Activated CD4-positive, alpha-beta T cell treated with anti-CD3 and anti-CD28 coated beads, Interleukin-2, amount 10 ng/mL, durations not matched to agents 24 days and 14 days (primary cell): ENCODE results near the gene MRPS10. TPM values are rescaled to one million over a fixed set of nuclear protein-coding genes. Genes with fewer than 3 reads are reported as not detected.

Source experiments
- DNase-seq: peaks from one replicate; pipeline ENCODE4 v3.0.0; 2022
- H3K27ac Mint-ChIP-seq: one replicate; pipeline ENCODE4 v1.8.0; 2022; ENCODE audit warnings: mild to moderate bottlenecking, mixed read lengths
- H3K27me3 Mint-ChIP-seq: one replicate; pipeline ENCODE4 v1.8.0; 2022; ENCODE audit warnings: mixed read lengths
- H3K36me3 Mint-ChIP-seq: one replicate; pipeline ENCODE4 v1.8.0; 2022; ENCODE audit warnings: low read depth, mild to moderate bottlenecking, mixed read lengths
- H3K4me1 Mint-ChIP-seq: one replicate; pipeline ENCODE4 v1.8.0; 2021; ENCODE audit warnings: mixed read lengths
- H3K4me3 Mint-ChIP-seq: one replicate; pipeline ENCODE4 v1.8.0; 2022; ENCODE audit warnings: mild to moderate bottlenecking, moderate library complexity, mixed read lengths
- H3K9me3 Mint-ChIP-seq: one replicate; pipeline ENCODE4 v1.8.0; 2021; ENCODE audit warnings: mixed read lengths
- intact Hi-C: fragments of 100-400 bp; cut with micrococcal nuclease; formaldehyde crosslinking; loops from one replicate; pipeline ENCODE4 v1.15.1; 2023
- total RNA-seq: library from RNA; stranded (reverse); gene quantifications from 2 replicates; pipeline ENCODE4 v1.2.3, GENCODE V29; 2022

Gene MRPS10
- 49.4 and 50.8 TPM in 2 replicates for total RNA-seq

DNA sequence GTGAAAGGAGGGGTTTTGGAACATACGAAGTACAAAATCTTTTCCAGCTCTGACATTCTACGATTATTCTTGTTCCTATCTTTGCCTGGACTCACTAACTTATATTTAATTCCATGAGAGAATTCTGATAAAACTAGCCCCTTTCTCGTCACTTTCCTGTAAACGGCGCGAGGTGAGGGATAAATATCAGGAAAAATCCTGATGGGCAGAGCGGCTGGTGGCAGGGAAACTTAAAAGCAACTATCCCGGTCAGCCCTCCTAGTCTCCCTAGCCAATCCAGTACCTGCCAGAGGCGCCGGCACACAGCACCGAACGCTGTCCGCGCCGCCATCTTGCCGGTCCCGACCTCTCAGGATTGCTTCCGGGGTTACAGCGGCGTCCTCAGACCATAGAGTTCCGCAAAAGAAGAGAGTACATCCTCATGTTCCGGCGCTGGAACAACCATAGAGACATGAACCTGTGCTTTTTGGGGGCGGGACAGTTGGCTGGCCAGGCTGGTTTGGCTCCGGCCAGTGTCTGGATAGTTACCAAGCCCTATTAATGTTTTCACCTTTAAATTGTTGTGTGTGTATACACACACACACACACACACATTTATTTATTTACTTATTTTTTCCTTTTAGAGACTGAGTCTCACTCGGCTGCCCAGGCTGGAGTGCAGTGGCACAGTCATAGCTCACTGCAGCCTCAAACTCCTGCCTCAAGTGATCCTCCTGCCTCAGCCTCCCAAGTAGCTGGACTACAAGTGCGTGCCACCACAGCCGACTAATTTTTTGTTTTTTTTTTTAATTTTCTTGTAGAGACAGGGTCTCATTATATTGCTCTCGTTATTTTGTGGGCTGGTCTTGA is at the start of gene MRPS10:
Gene MRPS10, minus strand, starts transcription at position 343 of the 849 bp plus-strand sequence. Its CDS starts 12 bp downstream, at position 331.
- DNase-seq, result peak; percentile 97
- H3K9me3 Mint-ChIP-seq, result no peaks in the 10 kb centered on the region
- H3K4me1 Mint-ChIP-seq, result peaks cover 21% of the 10 kb centered on the region
- peak within 1 kb of the TSS; percentile 98 for H3K4me3 Mint-ChIP-seq
- peak within 1 kb of the TSS; percentile 93 for H3K27ac Mint-ChIP-seq
- H3K36me3 Mint-ChIP-seq, result peaks cover 15% of the 10 kb centered on the region
- intact Hi-C loops, result loop anchor here (1.0 to 5.0 kb wide), 8 partner anchors 167 to 660 kb away; partner anchors contain the start of genes BYSL, MED20, RPL7L1 and TAF8
- no peaks in the 10 kb centered on the region for H3K27me3 Mint-ChIP-seq

DNA sequence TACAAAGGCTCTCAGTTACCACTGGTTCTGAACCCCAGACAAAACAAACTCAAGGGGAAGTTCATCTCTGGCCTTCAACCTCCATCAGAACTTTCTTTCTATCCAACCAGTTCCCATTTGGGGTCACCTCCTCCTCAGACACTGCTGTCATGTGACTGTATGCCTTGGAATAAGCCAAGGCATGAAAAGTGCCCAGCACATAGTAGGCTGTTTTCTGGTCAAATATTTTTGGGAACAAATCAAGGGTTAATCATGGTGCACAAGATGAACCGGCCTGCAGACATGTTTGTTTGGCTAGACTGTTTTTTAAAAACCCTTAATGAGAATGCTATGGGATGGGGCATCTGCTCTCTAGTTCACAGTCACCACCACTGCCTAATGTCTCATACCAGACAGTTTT is 48.9 kb upstream of the MRPS10 start:
- intact Hi-C loops, result no loop called here
- H3K36me3 Mint-ChIP-seq, result peaks cover 32% of the 10 kb centered on the region
- DNase-seq, result no peak
- H3K4me3 Mint-ChIP-seq, result no peak overlapping the region
- H3K4me1 Mint-ChIP-seq, result peaks cover 14% of the 10 kb centered on the region
- H3K27ac Mint-ChIP-seq, result no peak overlapping the region
- H3K27me3 Mint-ChIP-seq, result no peaks in the 10 kb centered on the region
- H3K9me3 Mint-ChIP-seq, result no peaks in the 10 kb centered on the region

DNA sequence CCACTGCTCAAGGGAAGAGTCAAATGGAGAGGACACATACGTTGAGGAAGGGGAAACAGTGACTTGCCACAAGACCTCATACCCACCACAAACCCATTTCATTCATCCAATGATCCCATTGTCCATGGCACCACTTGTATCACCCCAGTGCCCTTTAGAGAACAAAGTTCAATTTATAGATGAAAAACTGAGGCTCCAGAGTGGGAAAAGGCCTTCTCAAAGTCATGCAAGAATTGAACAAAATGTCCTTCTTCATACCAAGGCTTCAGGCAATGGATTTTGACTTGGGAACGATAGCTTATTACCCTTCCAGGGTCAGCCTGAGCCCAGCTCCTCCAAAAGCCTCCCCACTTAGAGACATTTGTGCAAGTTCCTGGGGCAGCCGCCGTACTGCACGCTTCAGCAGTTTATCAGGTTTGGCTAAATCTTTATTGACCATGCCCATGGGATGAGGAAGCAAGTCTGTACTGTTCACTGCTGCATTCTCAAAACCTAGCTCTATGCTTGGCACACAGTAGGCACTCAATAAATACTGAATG is 47.3 kb upstream of the MRPS10 start:
- Mint-ChIP-seq H3K27me3 (no peaks in the 10 kb centered on the region), H3K27ac (no peak overlapping the region), H3K4me3 (no peak overlapping the region), H3K36me3 (peaks cover 33% of the 10 kb centered on the region), H3K4me1 (peaks cover 14% of the 10 kb centered on the region), H3K9me3 (no peaks in the 10 kb centered on the region)
- DNase-seq, result no peak
- intact Hi-C loops, result loop anchor here (5.0 kb wide), 1 partner anchor 267 kb away; no protein-coding TSS in a partner anchor

DNA sequence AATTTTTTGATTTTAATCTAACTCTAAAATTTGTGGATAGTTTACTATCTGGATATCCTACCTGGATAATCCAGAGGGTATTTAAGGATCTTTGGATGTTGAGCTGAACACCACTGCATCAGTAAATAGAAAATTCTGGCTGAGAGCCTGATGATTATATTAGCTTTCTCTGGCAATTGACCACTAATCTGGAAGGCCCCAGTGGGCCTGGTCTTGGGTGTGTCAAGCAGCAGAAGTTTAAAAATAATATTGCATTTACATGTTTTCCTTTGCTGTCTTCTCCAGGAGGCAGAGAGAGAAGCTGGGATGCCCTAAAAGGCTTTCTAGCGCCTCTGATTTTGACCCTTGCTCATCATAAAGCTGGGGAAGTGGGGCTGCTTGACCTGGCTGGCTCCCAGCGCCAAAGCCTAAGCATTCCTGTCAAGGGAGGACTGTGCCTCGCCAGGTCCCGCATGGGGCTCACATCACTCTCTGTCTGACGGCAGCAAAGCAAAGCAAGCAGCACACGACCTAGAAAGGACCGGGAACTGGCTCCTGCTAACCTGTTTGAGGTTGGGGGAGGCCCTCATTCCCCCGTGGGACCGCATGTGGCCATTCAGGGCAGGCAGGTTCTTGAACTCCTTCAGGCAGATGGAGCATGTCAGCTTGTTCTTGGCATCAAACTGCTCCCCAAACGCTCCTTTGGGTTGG is 46.6 kb upstream of the MRPS10 start:
- intact Hi-C loops, result loop anchor here (5.0 kb wide), 1 partner anchor 268 kb away; no protein-coding TSS in a partner anchor
- Mint-ChIP-seq H3K9me3 (no peaks in the 10 kb centered on the region), H3K4me1 (peaks cover 8% of the 10 kb centered on the region)

DNA sequence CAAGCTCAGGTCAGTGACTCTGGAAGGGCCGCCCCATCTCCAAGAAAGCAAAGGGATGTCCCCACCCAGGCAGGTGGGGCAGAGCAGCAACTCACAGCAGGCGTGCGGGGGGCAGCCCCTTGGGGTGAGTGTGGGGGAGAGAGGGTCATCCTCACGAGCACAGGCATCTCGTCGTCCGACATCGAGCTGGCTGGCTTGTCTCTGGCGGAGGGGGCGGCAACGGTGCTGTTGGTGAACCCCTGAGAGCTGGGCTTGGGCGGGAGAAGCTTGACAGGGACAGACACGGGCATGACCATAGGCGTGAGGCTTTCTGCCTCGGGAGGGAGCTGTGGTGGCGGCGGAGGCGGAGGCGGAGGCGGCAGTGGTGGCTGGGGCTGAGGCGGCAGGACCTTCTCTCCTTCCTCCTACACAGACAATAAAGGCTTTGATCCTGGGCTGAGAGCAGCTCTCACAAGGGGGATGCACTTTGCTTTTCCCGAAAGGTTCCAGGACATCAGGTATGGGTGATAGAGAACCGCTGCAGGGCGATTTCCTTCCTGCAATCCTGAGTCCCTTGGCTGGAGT is 45.6 kb upstream of the MRPS10 start:
- Mint-ChIP-seq H3K9me3 (no peaks in the 10 kb centered on the region), H3K27ac (peak overlapping the region; percentile 41), H3K36me3 (peaks cover 28% of the 10 kb centered on the region), H3K4me1 (peaks cover 8% of the 10 kb centered on the region), H3K27me3 (no peaks in the 10 kb centered on the region), H3K4me3 (no peak overlapping the region)
- no peak for DNase-seq
- intact Hi-C loops, result loop anchor here (5.0 kb wide), 1 partner anchor 269 kb away; no protein-coding TSS in a partner anchor

More for the DNA sequence above, 46.6 kb upstream of the MRPS10 start:
- H3K27me3 Mint-ChIP-seq, result no peaks in the 10 kb centered on the region
- H3K36me3 Mint-ChIP-seq, result peaks cover 29% of the 10 kb centered on the region
- H3K4me3 Mint-ChIP-seq, result no peak overlapping the region
- DNase-seq, result no peak
- no peak overlapping the region for H3K27ac Mint-ChIP-seq

DNA sequence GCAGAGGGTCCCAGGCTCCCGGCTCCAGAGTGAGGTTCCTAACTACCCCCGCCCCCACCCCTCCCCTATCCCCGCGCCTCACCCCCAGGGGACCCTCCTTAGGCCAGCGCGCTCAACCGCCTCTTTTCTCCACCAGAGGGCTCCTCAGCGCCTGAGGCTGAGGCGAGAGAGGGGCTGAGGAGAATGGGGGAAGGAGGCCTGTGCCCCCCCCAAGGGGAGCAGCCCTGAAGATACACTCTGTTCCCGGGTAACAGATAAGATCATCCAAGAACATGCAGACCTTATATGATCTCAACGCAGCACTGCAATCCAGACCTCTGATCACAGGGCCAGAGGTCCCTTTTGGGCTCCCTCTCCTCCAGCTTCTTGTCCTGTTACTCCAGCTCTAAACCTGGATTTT is 43.3 kb upstream of the MRPS10 start:
- DNase-seq, result peak; percentile 79
- H3K36me3 Mint-ChIP-seq, result peaks cover 28% of the 10 kb centered on the region
- no peaks in the 10 kb centered on the region for H3K27me3 Mint-ChIP-seq
- peaks cover 8% of the 10 kb centered on the region for H3K4me1 Mint-ChIP-seq
- no peak overlapping the region for H3K4me3 Mint-ChIP-seq
- peak overlapping the region; percentile 73 for H3K27ac Mint-ChIP-seq
- no peaks in the 10 kb centered on the region for H3K9me3 Mint-ChIP-seq
- intact Hi-C loops, result loop anchor here (2.0 to 5.0 kb wide), 3 partner anchors 190 to 286 kb away; partner anchors contain the start of gene TRERF1

DNA sequence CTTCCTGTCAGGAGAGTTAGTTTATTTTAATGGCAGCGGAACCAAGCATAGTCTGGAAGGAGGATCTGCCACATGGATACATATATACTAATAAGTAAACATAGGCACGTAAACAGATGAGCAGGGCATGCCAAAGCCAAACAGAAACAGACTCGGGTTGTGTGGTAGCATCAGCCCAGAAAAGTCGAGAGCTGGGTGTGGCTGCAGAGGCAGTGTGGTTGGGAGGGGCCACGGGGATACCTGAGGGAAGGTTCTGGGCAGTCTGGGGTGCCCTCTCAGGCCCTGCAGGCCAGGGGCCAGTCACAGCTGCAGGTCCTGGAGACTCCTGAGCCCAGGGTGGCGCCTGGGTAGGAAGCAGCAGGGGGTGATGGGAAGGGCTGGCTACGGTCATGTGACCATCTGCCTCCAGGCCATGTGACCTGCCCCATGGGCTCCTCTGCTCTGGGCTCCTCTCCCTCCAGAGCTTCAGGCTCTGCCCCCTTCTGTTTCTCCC is 42.8 kb upstream of the MRPS10 start:
- Mint-ChIP-seq H3K4me1 (peaks cover 9% of the 10 kb centered on the region), H3K36me3 (peaks cover 32% of the 10 kb centered on the region), H3K9me3 (no peaks in the 10 kb centered on the region), H3K27me3 (no peaks in the 10 kb centered on the region), H3K27ac (no peak overlapping the region), H3K4me3 (no peak overlapping the region)
- intact Hi-C loops, result loop anchor here (2.0 to 5.0 kb wide), 3 partner anchors 190 to 286 kb away; partner anchors contain the start of gene TRERF1
- DNase-seq, result no peak

DNA sequence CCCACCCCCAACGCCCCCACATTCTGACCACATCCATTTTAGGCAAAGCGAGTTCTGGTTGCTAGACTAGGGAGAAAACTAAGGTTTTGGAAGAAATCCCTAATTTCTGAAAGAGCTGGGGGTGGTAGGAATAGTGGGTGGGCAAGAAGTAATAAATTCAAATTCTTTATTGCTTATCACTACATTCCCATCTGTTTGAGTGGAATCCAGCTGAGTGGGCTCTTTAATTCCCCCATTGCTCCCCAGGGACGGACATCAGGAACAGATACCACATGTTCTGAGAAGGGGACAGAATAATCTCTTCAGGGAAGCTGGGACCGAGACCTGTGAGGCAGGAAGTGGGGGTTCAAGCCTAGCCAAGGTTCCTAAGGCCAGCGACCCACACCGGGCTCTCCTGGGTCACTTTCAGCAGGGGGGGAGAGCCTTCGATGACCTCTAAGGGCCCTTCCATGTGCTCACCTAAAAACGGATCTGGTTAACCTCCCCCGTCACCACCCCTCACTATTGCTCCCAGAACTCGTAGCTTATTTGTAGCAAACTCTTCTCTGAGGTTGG is 42.3 kb upstream of the MRPS10 start:
- Mint-ChIP-seq H3K36me3 (peaks cover 35% of the 10 kb centered on the region), H3K4me1 (peaks cover 10% of the 10 kb centered on the region), H3K27ac (no peak overlapping the region), H3K27me3 (no peaks in the 10 kb centered on the region), H3K4me3 (no peak overlapping the region), H3K9me3 (no peaks in the 10 kb centered on the region)
- no peak for DNase-seq
- intact Hi-C loops, result loop anchor here (2.0 to 5.0 kb wide), 3 partner anchors 191 to 287 kb away; partner anchors contain the start of gene TRERF1

DNA sequence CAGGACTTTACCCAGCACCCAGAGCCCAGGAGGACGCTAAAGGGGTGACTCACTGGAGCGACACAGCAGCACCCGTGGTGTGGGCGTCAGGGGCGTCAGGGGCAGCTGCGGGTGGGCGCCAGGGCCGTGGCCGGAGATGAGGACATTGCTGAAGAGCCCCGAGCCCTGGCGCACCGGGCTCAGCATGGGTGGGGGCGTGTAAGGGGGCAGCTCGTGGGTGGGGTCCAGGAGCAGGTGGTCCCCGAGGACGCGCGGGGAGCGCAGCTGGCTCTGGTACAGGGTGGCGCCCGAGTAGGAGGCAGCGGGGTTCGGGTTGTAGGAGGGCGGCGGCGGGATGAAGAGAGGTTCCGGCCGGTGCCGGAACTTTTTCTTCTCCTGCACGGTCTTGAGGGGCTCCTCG is 41.6 kb upstream of the MRPS10 start:
- no peaks in the 10 kb centered on the region for H3K9me3 Mint-ChIP-seq

DNA sequence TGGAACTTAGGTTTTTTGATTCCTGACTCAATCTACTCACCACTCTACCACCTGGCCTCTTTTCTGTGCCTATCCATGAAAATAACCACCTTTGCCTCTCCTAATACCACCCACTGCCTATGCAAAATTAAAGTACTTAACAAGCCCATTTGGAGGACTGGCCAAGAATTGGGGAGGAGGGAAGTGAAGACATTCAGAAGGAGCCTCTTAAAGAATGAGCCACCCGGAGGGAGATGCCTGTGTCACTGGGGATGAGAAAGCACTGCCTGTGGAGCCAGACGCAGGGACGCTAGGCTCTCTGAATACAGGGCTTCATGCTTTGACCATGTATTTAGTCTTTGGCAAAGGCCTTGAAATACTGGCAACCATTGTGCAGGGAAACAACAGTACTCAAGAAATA is 40.0 kb upstream of the MRPS10 start:
- peaks cover 10% of the 10 kb centered on the region for H3K4me1 Mint-ChIP-seq
- no peaks in the 10 kb centered on the region for H3K27me3 Mint-ChIP-seq
- H3K27ac Mint-ChIP-seq, result no peak overlapping the region
- H3K9me3 Mint-ChIP-seq, result no peaks in the 10 kb centered on the region
- intact Hi-C loops, result no loop called here
- no peak overlapping the region for H3K4me3 Mint-ChIP-seq
- DNase-seq, result no peak
- peaks cover 43% of the 10 kb centered on the region for H3K36me3 Mint-ChIP-seq

More for the DNA sequence above, 41.6 kb upstream of the MRPS10 start:
- H3K27me3 Mint-ChIP-seq, result no peaks in the 10 kb centered on the region
- DNase-seq, result no peak
- H3K4me1 Mint-ChIP-seq, result peaks cover 10% of the 10 kb centered on the region
- no peak overlapping the region for H3K4me3 Mint-ChIP-seq
- peaks cover 40% of the 10 kb centered on the region for H3K36me3 Mint-ChIP-seq
- H3K27ac Mint-ChIP-seq, result no peak overlapping the region
- intact Hi-C loops, result no loop called here

DNA sequence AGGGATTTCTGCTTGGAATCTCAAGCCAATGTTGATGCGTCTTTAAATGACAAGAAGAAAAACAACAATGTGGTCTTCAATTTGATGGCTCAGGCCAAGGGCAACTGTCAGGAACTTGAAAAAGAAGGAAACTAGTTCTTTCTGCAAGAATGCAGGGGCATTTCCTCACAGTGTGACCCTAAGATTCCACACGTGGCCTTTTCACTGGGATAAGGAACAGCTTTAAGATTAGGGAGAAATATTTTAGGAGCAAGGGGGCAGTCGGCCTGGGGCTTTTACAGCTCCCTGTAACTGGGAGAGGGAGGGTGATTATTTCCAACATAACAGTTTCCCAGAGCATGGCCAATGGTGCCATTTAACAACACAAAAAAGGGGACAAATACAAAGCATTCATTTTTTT is 39.4 kb upstream of the MRPS10 start:
- Mint-ChIP-seq H3K9me3 (no peaks in the 10 kb centered on the region), H3K27ac (no peak overlapping the region), H3K4me3 (no peak overlapping the region), H3K27me3 (no peaks in the 10 kb centered on the region), H3K36me3 (peaks cover 43% of the 10 kb centered on the region), H3K4me1 (peaks cover 11% of the 10 kb centered on the region)
- intact Hi-C loops, result no loop called here
- DNase-seq, result no peak

DNA sequence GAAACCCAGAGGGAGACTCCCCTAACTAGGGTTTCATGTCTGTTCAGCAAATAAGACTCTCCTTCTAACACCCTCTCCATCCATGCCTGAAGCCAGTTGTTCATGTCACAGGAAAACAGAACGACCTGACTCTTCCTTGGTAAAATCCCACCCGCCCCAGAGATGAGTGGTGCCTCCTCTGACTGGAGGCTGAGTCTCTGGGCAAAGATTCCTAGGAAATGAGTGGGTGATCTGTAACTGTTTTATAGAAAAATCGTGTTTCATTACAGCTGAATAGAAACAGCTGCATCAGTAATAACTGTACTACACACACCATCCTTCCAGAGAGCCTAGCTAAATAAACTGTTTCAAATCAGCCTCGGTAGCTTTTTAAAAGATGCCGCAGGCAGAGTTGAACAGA is 37.4 kb upstream of the MRPS10 start:
- Mint-ChIP-seq H3K9me3 (no peaks in the 10 kb centered on the region), H3K4me3 (no peak overlapping the region), H3K4me1 (peaks cover 4% of the 10 kb centered on the region), H3K27me3 (no peaks in the 10 kb centered on the region), H3K27ac (peak overlapping the region; percentile 34), H3K36me3 (peaks cover 48% of the 10 kb centered on the region)
- intact Hi-C loops, result no loop called here
- DNase-seq, result no peak

DNA sequence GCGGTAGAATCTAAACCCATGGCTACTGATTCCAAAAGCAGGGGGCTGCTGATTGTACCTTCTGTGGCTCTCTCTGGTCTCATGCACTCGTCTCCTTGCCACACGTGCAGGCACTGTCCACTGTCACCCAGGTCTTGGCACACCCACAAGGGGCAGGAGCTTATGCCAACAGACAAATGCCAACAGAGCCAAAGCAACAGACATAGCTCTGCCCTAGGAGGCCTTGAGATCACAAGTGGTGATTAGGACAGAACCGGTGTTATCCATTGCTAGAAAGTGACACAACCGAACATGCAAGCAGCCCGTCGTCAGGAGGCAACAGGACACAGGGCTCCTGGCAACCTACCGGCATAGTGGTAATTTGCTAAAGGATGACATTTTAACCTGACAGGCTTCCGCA is 36.8 kb upstream of the MRPS10 start:
- Mint-ChIP-seq H3K9me3 (no peaks in the 10 kb centered on the region), H3K4me1 (peaks cover 4% of the 10 kb centered on the region), H3K4me3 (no peak overlapping the region), H3K36me3 (peaks cover 48% of the 10 kb centered on the region), H3K27me3 (no peaks in the 10 kb centered on the region), H3K27ac (no peak overlapping the region)
- no peak for DNase-seq
- intact Hi-C loops, result no loop called here
